GM12878 (cell line): Measurements from ENCODE around the gene DPYSL4.

ENCODE experiments used
- BRCA1 ChIP-seq: IDR thresholded peaks from 2 replicates; pipeline ENCODE4 v1.6.1; 2011; ENCODE audit warnings: low read depth, low read length, improper control_type of control experiment
- EP300 ChIP-seq, 2 experiments: fragments of 150-350 bp in 1 of 2; IDR thresholded peaks; 2 replicates each; pipeline ENCODE4 v1.6.1; 2011 to 2012; ENCODE audit warnings: low read depth in 2 of 2, low read length in 2 of 2, borderline replicate concordance in 1 of 2, improper control_type of control experiment in 1 of 2, inconsistent platforms in 1 of 2; ENCODE audit not compliant: control insufficient read depth in 1 of 2
- HDAC2 ChIP-seq: fragments of 200-600 bp; sonication (generic); IDR thresholded peaks from 2 replicates; pipeline ENCODE4 v1.6.1; 2017
- IRF3 ChIP-seq: fragments of 450-650 bp; IDR thresholded peaks from 2 replicates; pipeline ENCODE4 v1.6.1; 2014; ENCODE audit warnings: mild to moderate bottlenecking
- MEF2A ChIP-seq: IDR thresholded peaks from 2 replicates; pipeline ENCODE4 v1.6.1; 2011; ENCODE audit warnings: low read depth, mild to moderate bottlenecking, low read length, moderate library complexity; ENCODE audit not compliant: insufficient read depth
- MTA2 ChIP-seq: fragments of 450-650 bp; IDR thresholded peaks from 2 replicates; pipeline ENCODE4 v1.6.1; 2016; ENCODE audit warnings: low read depth, mild to moderate bottlenecking, moderate library complexity
- PML ChIP-seq: IDR thresholded peaks from 2 replicates; pipeline ENCODE4 v1.6.1; 2012; ENCODE audit warnings: low read length, inconsistent platforms
- POLR2AphosphoS5 ChIP-seq: IDR thresholded peaks from 2 replicates; pipeline ENCODE4 v1.6.1; 2011; ENCODE audit warnings: mild to moderate bottlenecking, low read length, inconsistent platforms
- RFX5 ChIP-seq: IDR thresholded peaks from 2 replicates; pipeline ENCODE4 v1.6.1; 2011; ENCODE audit warnings: low read depth, low read length, improper control_type of control experiment
- SMAD1 ChIP-seq: fragments of 450-650 bp; IDR thresholded peaks from 2 replicates; pipeline ENCODE4 v1.6.1; 2018; ENCODE audit warnings: mild to moderate bottlenecking, low read depth; ENCODE audit not compliant: partially characterized antibody
- USF1 ChIP-seq: IDR thresholded peaks from 2 replicates; pipeline ENCODE4 v1.6.1; 2011; ENCODE audit warnings: borderline replicate concordance, low read depth, mild to moderate bottlenecking, moderate library complexity, mixed read lengths, low read length; ENCODE audit not compliant: insufficient read depth; ENCODE audit errors: extremely low read length
- TF ChIP-seq, protein P1 (sequence below), 3 experiments: IDR thresholded peaks in 2 of 3; conservative IDR thresholded peaks in 1 of 3; 2 replicates each; pipeline ENCODE4 v1.5.1; 2011; ENCODE audit warnings: low read depth in 3 of 3, low read length in 3 of 3, mild to moderate bottlenecking in 3 of 3, control low read depth in 2 of 3, moderate library complexity in 2 of 3, inconsistent platforms in 1 of 3, mixed read lengths in 1 of 3; ENCODE audit not compliant: control insufficient read depth in 2 of 3, insufficient read depth in 1 of 3; ENCODE audit errors: extremely low read depth in 1 of 3

DNA sequence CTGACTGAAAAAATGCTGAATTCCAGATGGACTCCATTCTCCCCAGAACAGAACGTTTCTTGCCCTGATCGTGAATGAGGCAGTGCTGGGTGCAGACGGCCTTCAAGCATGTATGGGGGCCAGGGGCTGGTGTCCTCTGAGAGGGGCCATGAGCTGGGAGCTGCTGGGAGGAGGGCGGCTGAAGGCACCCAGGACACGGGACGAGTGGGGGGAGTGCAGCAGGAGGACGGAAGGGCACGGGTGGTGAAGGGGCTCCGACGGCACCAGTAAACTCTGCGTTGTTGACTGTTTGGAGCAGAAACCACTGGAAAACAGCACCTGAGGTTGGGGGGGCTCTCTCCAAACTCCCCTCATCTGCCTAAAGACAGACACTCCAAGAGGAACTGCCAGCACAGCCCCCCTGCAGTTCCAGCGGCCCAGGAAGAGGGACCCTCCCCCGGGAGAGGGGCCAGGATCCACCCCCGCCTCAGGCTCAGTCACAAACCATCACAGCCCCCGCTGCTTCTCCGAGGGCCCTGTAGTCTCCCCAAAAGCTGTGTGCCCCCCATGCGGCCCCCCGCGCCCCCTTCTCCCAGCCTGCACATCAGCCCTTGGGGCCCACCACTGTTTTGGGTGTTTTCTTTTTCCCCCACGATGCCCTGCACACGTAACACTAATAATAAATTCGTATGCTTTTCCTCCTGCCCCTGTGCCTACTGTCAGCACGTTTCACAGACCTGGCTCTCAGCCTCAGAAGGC is 55.5 kb downstream of the DPYSL4 start:
- TF ChIP-seq USF1 (no peak), BRCA1 (no peak), EP300 (IDR thresholded peaks at IDR 0.05; ENCODE audit: borderline replicate concordance in 1 of 2, control insufficient read depth in 1 of 2, low read depth in 2 of 2, low read length in 2 of 2) (no peak), IRF3 (no peak), POLR2AphosphoS5 (no peak), MEF2A (no peak), RFX5 (no peak), HDAC2 (no peak), SMAD1 (no peak), MTA2 (no peak), PML (no peak)
- TF ChIP-seq, protein P1, sequence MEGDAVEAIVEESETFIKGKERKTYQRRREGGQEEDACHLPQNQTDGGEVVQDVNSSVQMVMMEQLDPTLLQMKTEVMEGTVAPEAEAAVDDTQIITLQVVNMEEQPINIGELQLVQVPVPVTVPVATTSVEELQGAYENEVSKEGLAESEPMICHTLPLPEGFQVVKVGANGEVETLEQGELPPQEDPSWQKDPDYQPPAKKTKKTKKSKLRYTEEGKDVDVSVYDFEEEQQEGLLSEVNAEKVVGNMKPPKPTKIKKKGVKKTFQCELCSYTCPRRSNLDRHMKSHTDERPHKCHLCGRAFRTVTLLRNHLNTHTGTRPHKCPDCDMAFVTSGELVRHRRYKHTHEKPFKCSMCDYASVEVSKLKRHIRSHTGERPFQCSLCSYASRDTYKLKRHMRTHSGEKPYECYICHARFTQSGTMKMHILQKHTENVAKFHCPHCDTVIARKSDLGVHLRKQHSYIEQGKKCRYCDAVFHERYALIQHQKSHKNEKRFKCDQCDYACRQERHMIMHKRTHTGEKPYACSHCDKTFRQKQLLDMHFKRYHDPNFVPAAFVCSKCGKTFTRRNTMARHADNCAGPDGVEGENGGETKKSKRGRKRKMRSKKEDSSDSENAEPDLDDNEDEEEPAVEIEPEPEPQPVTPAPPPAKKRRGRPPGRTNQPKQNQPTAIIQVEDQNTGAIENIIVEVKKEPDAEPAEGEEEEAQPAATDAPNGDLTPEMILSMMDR (IDR thresholded peaks at IDR 0.05 in 2 of 3, conservative IDR thresholded peaks at IDR 0.05 in 1 of 3; ENCODE audit: control insufficient read depth in 2 of 3, extremely low read depth in 1 of 3, insufficient read depth in 1 of 3, low read depth in 3 of 3, low read length in 3 of 3) = no peak
